IMR-90 (cell line): ENCODE data around the gene TPM2. TPM values are rescaled to one million over a fixed set of nuclear protein-coding genes. Genes with fewer than 3 reads are reported as not detected.

ENCODE experiments used
- ATAC-seq: fragments of 200-7000 bp; cut with Tn5 transposase; 2 replicates; pipeline ENCODE4 v1.9.1; 2020; ENCODE audit warnings: low read depth, mild to moderate bottlenecking, moderate library complexity
- BruUV-seq: library from RNA; stranded (reverse); fragments of 400-500 nt; replicated peaks from 2 replicates; lab custom pipeline; 2021; lab: Mats Ljungman, UMichigan
- CTCF ChIA-PET: fragments of 300-600 bp; formaldehyde crosslinking; extraction: SDS; loops from one replicate; lab custom pipeline; 2021; ENCODE audit warnings: antibody characterized with exemption; lab: Yijun Ruan, JAX
- POLR2A ChIA-PET: fragments of 300-600 bp; sonication (Branson Sonifier 250); formaldehyde crosslinking; loops from one replicate; lab custom pipeline; 2022; ENCODE audit warnings: antibody characterized with exemption; ENCODE audit not compliant: unreplicated experiment; lab: Charles Lee
- DNase-seq: peaks from one replicate; pipeline ENCODE4 v3.0.0; 2013
- H2AFZ ChIP-seq: replicated peaks from 2 replicates; pipeline ENCODE3; 2013; ENCODE audit warnings: low read length, mild to moderate bottlenecking; ENCODE audit not compliant: poor library complexity
- H2AK5ac ChIP-seq: 2 replicates; pipeline ENCODE4 v1.6.1; 2013; ENCODE audit warnings: low read depth, low read length, inconsistent platforms
- H2AK9ac ChIP-seq: replicated peaks from 2 replicates; pipeline ENCODE3; 2013; ENCODE audit warnings: mild to moderate bottlenecking, low read depth, low read length, moderate library complexity; ENCODE audit not compliant: poor library complexity
- H2BK120ac ChIP-seq: 2 replicates; pipeline ENCODE4 v1.6.1; 2013; ENCODE audit warnings: low read depth, low read length, inconsistent platforms
- H2BK15ac ChIP-seq: 3 replicates; pipeline ENCODE4 v1.6.1; 2013; ENCODE audit warnings: low read depth, low read length, inconsistent platforms
- H2BK20ac ChIP-seq: 2 replicates; pipeline ENCODE4 v1.6.1; 2013; ENCODE audit warnings: low read depth, mild to moderate bottlenecking, inconsistent platforms, low read length, moderate library complexity
- H2BK5ac ChIP-seq: 2 replicates; pipeline ENCODE4 v1.6.1; 2013; ENCODE audit warnings: mild to moderate bottlenecking, low read depth, low read length, inconsistent platforms; ENCODE audit not compliant: poor library complexity, severe bottlenecking
- H3K14ac ChIP-seq: replicated peaks from 2 replicates; pipeline ENCODE4 v1.6.1; 2013; ENCODE audit warnings: low read depth, low read length, inconsistent platforms
- H3K18ac ChIP-seq: 2 replicates; pipeline ENCODE4 v1.6.1; 2013; ENCODE audit warnings: low read depth, low read length, control low read depth
- H3K23ac ChIP-seq: 2 replicates; pipeline ENCODE4 v1.6.1; 2013; ENCODE audit warnings: low read depth, low read length, inconsistent platforms
- H3K27ac ChIP-seq: 2 replicates; pipeline ENCODE4 v1.5.1; 2013; ENCODE audit warnings: mild to moderate bottlenecking, control low read depth, low read length; ENCODE audit not compliant: insufficient read depth
- H3K27me3 ChIP-seq: 2 replicates; pipeline ENCODE4 v1.6.1; 2013; ENCODE audit warnings: low read length; ENCODE audit not compliant: control insufficient read depth, insufficient read depth
- H3K36me3 ChIP-seq: 2 replicates; pipeline ENCODE4 v1.6.1; 2013; ENCODE audit warnings: low read length, mixed read lengths; ENCODE audit not compliant: control insufficient read depth, insufficient read depth
- H3K4ac ChIP-seq: 2 replicates; pipeline ENCODE4 v1.6.1; 2013; ENCODE audit warnings: low read depth, low read length, inconsistent platforms
- H3K4me1 ChIP-seq: 2 replicates; pipeline ENCODE4 v1.6.1; 2013; ENCODE audit warnings: low read length, mixed read lengths; ENCODE audit not compliant: control insufficient read depth, insufficient read depth
- H3K4me2 ChIP-seq: 2 replicates; pipeline ENCODE4 v1.6.1; 2013; ENCODE audit warnings: low read depth, mild to moderate bottlenecking, control low read depth, low read length, moderate library complexity
- H3K4me3 ChIP-seq: 2 replicates; pipeline ENCODE4 v1.5.1; 2013; ENCODE audit warnings: low read depth, mild to moderate bottlenecking, control low read depth, low read length, moderate library complexity; ENCODE audit not compliant: insufficient read depth
- H3K56ac ChIP-seq: 2 replicates; pipeline ENCODE4 v1.6.1; 2013; ENCODE audit warnings: low read length, inconsistent platforms; ENCODE audit not compliant: insufficient read depth; ENCODE audit errors: extremely low read depth
- H3K79me1 ChIP-seq, 2 experiments: 2 replicates each; pipeline ENCODE4 v1.6.1; 2013; ENCODE audit warnings: low read length in 2 of 2, inconsistent platforms in 1 of 2, low read depth in 1 of 2
- H3K9ac ChIP-seq: 2 replicates; pipeline ENCODE4 v1.6.1; 2013; ENCODE audit warnings: low read depth, low read length, control low read depth
- H3K9me1 ChIP-seq: 2 replicates; pipeline ENCODE4 v1.6.1; 2013; ENCODE audit warnings: low read length, inconsistent platforms; ENCODE audit not compliant: insufficient read depth
- H3K9me3 ChIP-seq: 2 replicates; pipeline ENCODE4 v1.6.1; 2013; ENCODE audit warnings: low read length; ENCODE audit not compliant: control insufficient read depth, insufficient read depth
- H4K20me1 ChIP-seq: 2 replicates; pipeline ENCODE4 v1.6.1; 2013; ENCODE audit warnings: low read length, inconsistent platforms; ENCODE audit not compliant: insufficient read depth
- H4K5ac ChIP-seq: 2 replicates; pipeline ENCODE4 v1.6.1; 2013; ENCODE audit warnings: mild to moderate bottlenecking, low read depth, low read length, control low read depth
- H4K8ac ChIP-seq, 2 experiments: 2 replicates each; pipeline ENCODE4 v1.6.1; 2013; ENCODE audit warnings: low read depth in 2 of 2, low read length in 2 of 2, control low read depth in 1 of 2, inconsistent platforms in 1 of 2
- H4K91ac ChIP-seq: 2 replicates; pipeline ENCODE4 v1.6.1; 2013; ENCODE audit warnings: low read depth, low read length, inconsistent platforms; ENCODE audit not compliant: insufficient read depth
- BHLHE40 ChIP-seq: fragments of 150-350 bp; IDR thresholded peaks from 2 replicates; pipeline ENCODE4 v1.6.1; 2016; ENCODE audit warnings: mild to moderate bottlenecking, low read depth, low read length
- MAZ ChIP-seq: IDR thresholded peaks from 2 replicates; pipeline ENCODE4 v1.6.1; 2012; ENCODE audit warnings: low read depth, mild to moderate bottlenecking, low read length, improper control_type of control experiment, moderate library complexity, borderline replicate concordance
- WGBS, 2 experiments: methylation state at CpG; one replicate each; pipeline versions ENCODE4 v1.1.5 to v1.1.7; 2013; ENCODE audit warnings: missing lambda C conversion rate in 2 of 2; ENCODE audit not compliant: insufficient read length in 1 of 2; ENCODE audit errors: extremely low coverage in 2 of 2; 5-methylcytosine and 5-hydroxymethylcytosine counted together
- dilution Hi-C: fragments of 300-500 bp; cut with HindIII; formaldehyde crosslinking; loops from one replicate; pipeline ENCODE4 v1.14.3; 2018; ENCODE audit warnings: low sequenced_read_pairs; ENCODE audit not compliant: unreplicated experiment
- in situ Hi-C: fragments of 300-500 bp; cut with MboI; formaldehyde crosslinking; loops from 3 replicates; pipeline ENCODE4 v1.14.3; 2019; ENCODE audit warnings: low sequenced_read_pairs, inconsistent platforms, mixed read lengths
- intact Hi-C: fragments of 100-400 bp; cut with micrococcal nuclease; formaldehyde crosslinking; loops from 2 replicates; pipeline ENCODE4 v1.10.0; 2022
- polyA plus RNA-seq, 3 experiments: library from polyadenylated mRNA; depleted of rRNA; stranded (reverse); fragments of >200 nt; gene quantifications; 2 replicates each; pipeline ENCODE4 v1.2.3, GENCODE V29; 2012; ENCODE audit warnings: low replicate concordance in 1 of 3
- total RNA-seq: library from RNA; depleted of rRNA; stranded (reverse); fragments of >200 nt; gene quantifications from 2 replicates; pipeline ENCODE4 v1.2.3, GENCODE V29; 2012

The TPM2 gene
- total and polyA plus RNA-seq, 2 of the 4 experiments (the other 2 are of a cell fraction), result 960 to 2,500 TPM

GRCh38 chr9:35673132-35674024 lies 16.3 kb downstream of the TPM2 start, which contains the start of gene CA9:
TSS of gene CA9 (plus strand) at chr9:35673928. CDS start at chr9:35673960, 32 bp downstream.
- ChIA-PET CTCF (interaction anchor here (1.1 kb wide), 1 partner anchor 15 kb away, joined by 3 read pairs; the partner anchor contains the start of gene CCDC107), POLR2A (interaction anchor here (0.8 to 1.0 kb wide), 3 partner anchors 13 to 55 kb away, joined by 3 to 4 read pairs (median 3); no protein-coding TSS in a partner anchor)
- Histone ChIP-seq H3K4ac (peak within 1 kb of the TSS; percentile 43), H2AK5ac (peak within 1 kb of the TSS; percentile 75), H4K8ac (peak within 1 kb of the TSS; percentile 23 to 32; a peak in 2 of 4 replicates), H4K5ac (peak within 1 kb of the TSS; percentile 40; the same call in 1 of the 2 replicates), H2BK20ac (peak within 1 kb of the TSS; percentile 47; the same call in 1 of the 2 replicates), H3K27ac (no peak within 1 kb of the TSS), H3K14ac (peak within 1 kb of the TSS; percentile 58; the same call in 1 of the 2 replicates), H3K79me1 (no peaks in the 10 kb centered on the region; a peak in 2 of 4 replicates), H3K56ac (no peak within 1 kb of the TSS), H2BK120ac (no peak within 1 kb of the TSS; the same call in none of the 2 replicates), H2BK15ac (peak within 1 kb of the TSS; percentile 76; the same call in 2 of the 3 replicates), H3K23ac (peak within 1 kb of the TSS; percentile 52), H3K36me3 (no peaks in the 10 kb centered on the region), H3K9me1 (peaks cover 20% of the 10 kb centered on the region), H3K27me3 (no peaks in the 10 kb centered on the region), H2AFZ (peak within 1 kb of the TSS; percentile 53), H2AK9ac (peak within 1 kb of the TSS; percentile 85), H3K9me3 (no peaks in the 10 kb centered on the region), H3K9ac (peak within 1 kb of the TSS; percentile 6; the same call in 1 of the 2 replicates), H4K20me1 (no peaks in the 10 kb centered on the region), H3K4me3 (peak within 1 kb of the TSS; percentile 16; the same call in 1 of the 2 replicates), H3K4me2 (peak within 1 kb of the TSS; percentile 27; the same call in 1 of the 2 replicates), H4K91ac (peak within 1 kb of the TSS; percentile 70; the same call in 1 of the 2 replicates), H3K4me1 (peaks cover 20% of the 10 kb centered on the region), H3K18ac (peak within 1 kb of the TSS; percentile 22; the same call in 1 of the 2 replicates), H2BK5ac (peak within 1 kb of the TSS; percentile 0)
- 12% methylated on average over 4 of the region's 10 CpGs; no CpG with 5 or more reads in 1 of the 2 experiments for WGBS, 2 experiments
- intact Hi-C loops (no loop called here), in situ Hi-C loops (no loop called here), dilution Hi-C loops (no loop called here)
- no peak for TF ChIP-seq BHLHE40
- 0 out of 2 replicates have a peak, but pooled peaks have one; percentile 27 for TF ChIP-seq MAZ
- no TSS peak for BruUV-seq
- no peak for DNase-seq
- 0 out of 2 replicates have a peak, but pooled peaks have one; percentile 6 for ATAC-seq
